ENCODE measurements around the gene AOC2. TPM values are rescaled to one million over a fixed set of nuclear protein-coding genes. Genes with fewer than 3 reads are reported as not detected.
A peak's percentile ranks its signal among the peaks of the same experiment; 100 is the strongest.

Gene AOC2
- total RNA-seq, 1 donor from 2014 or later, result 0.44 TPM

DNA sequence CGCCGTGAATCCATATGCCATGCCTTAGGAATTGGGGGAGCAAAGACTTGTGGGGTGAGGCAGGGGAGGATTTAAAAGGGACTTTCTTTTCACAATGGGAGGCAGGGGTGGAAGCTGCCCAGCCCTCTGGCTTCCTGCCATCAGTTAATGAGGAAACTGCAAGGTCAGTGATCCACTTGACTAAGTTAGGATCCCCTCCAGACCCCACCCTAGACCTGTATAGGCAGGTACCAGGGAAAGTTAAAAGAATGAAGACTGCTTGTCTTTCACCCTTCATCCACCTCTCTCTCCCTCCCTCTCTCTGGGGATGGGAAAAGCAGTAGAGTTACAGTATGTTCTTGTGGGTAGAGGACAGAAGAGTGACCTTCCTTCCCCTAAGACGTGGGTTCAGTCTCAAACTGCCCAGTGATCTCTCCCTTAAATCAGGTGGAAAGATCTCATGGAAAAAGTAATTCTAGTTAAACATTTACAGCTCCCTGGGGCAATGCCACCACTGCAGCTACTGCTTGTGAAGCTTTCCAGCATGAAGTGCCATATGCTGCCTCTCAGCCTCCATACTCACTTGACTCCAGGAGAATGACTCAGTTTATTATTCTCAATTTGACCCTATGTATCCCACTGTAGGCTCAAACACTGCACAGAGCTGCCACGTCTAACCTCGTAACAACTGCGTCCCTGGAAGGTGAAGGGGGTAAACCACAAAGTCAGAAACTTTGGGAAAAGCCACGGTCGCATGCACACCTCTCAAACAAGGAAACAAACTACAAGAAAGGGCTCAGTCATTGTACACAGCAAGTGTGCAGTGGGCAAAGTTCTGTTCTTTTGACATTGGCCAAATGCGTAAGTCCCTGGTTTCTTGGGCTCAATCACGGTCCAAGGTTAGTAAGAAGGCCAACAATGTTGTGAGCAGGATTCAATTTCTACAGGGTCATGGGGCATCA lies 47.0 kb upstream of the AOC2 start:
- TF ChIP-seq, protein P1, sequence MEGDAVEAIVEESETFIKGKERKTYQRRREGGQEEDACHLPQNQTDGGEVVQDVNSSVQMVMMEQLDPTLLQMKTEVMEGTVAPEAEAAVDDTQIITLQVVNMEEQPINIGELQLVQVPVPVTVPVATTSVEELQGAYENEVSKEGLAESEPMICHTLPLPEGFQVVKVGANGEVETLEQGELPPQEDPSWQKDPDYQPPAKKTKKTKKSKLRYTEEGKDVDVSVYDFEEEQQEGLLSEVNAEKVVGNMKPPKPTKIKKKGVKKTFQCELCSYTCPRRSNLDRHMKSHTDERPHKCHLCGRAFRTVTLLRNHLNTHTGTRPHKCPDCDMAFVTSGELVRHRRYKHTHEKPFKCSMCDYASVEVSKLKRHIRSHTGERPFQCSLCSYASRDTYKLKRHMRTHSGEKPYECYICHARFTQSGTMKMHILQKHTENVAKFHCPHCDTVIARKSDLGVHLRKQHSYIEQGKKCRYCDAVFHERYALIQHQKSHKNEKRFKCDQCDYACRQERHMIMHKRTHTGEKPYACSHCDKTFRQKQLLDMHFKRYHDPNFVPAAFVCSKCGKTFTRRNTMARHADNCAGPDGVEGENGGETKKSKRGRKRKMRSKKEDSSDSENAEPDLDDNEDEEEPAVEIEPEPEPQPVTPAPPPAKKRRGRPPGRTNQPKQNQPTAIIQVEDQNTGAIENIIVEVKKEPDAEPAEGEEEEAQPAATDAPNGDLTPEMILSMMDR (IDR thresholded peaks at IDR 0.05; ENCODE audit: borderline replicate concordance), result no peak
- intact Hi-C loops (cut with micrococcal nuclease), result no loop called here
- DNase-seq, result no peak
- Histone ChIP-seq H3K27ac (replicated peaks) (no peak overlapping the region), H3K9me3 (replicated peaks) (no peaks in the 10 kb centered on the region), H3K4me3 (peak overlapping the region; percentile 89), H3K27me3 (ENCODE audit: low read depth) (no peaks in the 10 kb centered on the region), H3K36me3 (peaks cover 11% of the 10 kb centered on the region), H3K4me1 (peaks cover 27% of the 10 kb centered on the region)

- Histone ChIP-seq H3K4me3 (peak overlapping the region; percentile 89), H3K9me3 (replicated peaks) (no peaks in the 10 kb centered on the region), H3K27ac (replicated peaks) (peak overlapping the region; percentile 84), H3K36me3 (peaks cover 11% of the 10 kb centered on the region), H3K4me1 (peaks cover 27% of the 10 kb centered on the region), H3K27me3 (ENCODE audit: low read depth) (no peaks in the 10 kb centered on the region)
- intact Hi-C loops (cut with micrococcal nuclease), result no loop called here
- no peak for DNase-seq
- TF ChIP-seq, protein P1 (IDR thresholded peaks at IDR 0.05; ENCODE audit: borderline replicate concordance), result no peak
These were observed 46.4 kb upstream of the AOC2 start for GRCh38 chr17:42798011-42798382.

GRCh38 chr17:42798383-42799380 lies 45.7 kb upstream of the AOC2 start, which contains the start of the genes CNTD1 and COA3:
CNTD1 (plus strand) TSS chr17:42798861; CDS start chr17:42799068, 207 bp downstream.
COA3 (minus strand) TSS chr17:42798704; CDS start chr17:42798681, 23 bp downstream.
- H3K27me3 ChIP-seq (ENCODE audit: low read depth), result no peaks in the 10 kb centered on the region
- peak within 1 kb of the TSS; percentile 89 for H3K4me3 ChIP-seq
- H3K36me3 ChIP-seq, result peaks cover 11% of the 10 kb centered on the region
- H3K27ac ChIP-seq (replicated peaks), result peak within 1 kb of the TSS; percentile 84
- intact Hi-C loops (cut with micrococcal nuclease), result no loop called here
- peak; percentile 88 for DNase-seq
- H3K4me1 ChIP-seq, result peaks cover 27% of the 10 kb centered on the region
- H3K9me3 ChIP-seq (replicated peaks), result no peaks in the 10 kb centered on the region
- TF ChIP-seq, protein P1 (IDR thresholded peaks at IDR 0.05; ENCODE audit: borderline replicate concordance), result peak; percentile 8

DNA sequence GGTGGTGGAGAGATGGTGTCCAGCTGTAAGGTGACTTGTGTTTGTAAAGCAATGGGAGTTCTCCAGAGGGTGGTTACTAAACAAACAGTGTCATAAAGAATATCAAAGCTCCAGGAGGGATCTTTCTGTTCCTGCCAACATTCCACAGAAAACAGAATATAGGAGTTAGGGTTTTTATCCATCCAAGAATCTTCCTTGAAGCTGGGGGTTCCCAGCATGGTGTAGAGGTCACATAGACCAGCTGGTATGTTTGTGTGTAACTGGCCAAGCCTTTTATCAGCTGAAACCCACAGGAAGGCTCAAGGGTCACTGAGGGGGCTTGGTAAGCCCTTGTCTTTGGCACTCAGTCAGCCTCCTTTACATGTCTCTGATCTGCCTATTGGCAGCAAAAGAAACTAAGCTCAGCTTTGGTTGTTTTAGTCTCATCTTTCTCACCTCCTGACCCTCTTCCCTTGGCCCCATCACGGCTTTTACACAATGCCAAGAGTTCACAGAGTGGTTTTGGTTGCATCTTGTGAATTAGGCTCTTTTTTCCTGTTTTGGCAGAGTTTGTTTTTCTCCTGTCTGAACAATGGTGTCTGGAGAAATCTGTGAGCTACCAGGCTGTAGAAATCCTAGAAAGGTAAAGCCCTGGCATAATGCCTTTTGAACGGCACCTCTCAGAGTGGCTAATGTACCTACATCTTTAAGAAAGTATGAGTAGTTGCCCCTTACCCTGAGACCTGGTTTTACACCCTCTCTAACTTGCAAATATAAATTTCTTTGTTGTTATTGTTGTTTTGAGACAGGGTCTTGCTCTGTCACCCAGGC lies 41.1 kb upstream of the AOC2 start:
- H3K4me1 ChIP-seq, result peaks cover 9% of the 10 kb centered on the region
- no peaks in the 10 kb centered on the region for H3K27me3 ChIP-seq (ENCODE audit: low read depth)
- no peaks in the 10 kb centered on the region for H3K36me3 ChIP-seq
- no peak overlapping the region for H3K4me3 ChIP-seq
- H3K9me3 ChIP-seq (replicated peaks), result no peaks in the 10 kb centered on the region
- no peak overlapping the region for H3K27ac ChIP-seq (replicated peaks)
- intact Hi-C loops (cut with micrococcal nuclease), result no loop called here
- DNase-seq, result no peak
- TF ChIP-seq, protein P1 (IDR thresholded peaks at IDR 0.05; ENCODE audit: borderline replicate concordance), result no peak
